Measurements from ENCODE around the gene ARHGEF2. TPM values are rescaled to one million over a fixed set of nuclear protein-coding genes. Genes with fewer than 3 reads are reported as not detected.

The ARHGEF2 gene
- total and polyA plus RNA-seq, 9 of the 15 experiments (the other 6 are each of a cell fraction or from before 2014, with no cell fraction given) = 7.1 to 162 (median 62.2) TPM

DNA sequence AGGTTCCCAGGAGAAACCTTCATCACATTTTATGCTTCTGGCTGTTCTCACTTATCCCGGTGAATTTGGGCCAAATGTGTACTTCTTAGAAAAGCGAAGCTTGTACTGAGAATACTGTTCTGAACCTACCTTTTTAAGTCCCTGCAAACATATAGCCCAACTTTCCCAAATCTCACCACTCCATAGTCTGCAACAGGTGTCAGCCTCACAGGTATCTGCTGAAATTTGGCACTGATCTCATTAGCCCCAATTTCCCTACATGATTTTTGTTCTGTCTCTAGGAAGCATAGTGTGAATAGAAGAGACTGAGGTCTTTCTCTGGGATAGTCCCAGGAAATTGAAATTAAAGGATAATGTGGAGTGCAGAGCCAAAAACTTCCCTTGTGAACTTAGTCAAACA, 78.7 kb downstream of the ARHGEF2 start:
- ATAC-seq = no peak
- Histone ChIP-seq H3K27ac (ENCODE audit: extremely low read depth, low read depth, low read length) (no peak overlapping the region), H3K27me3 (ENCODE audit: control insufficient read depth in 2 of 2, insufficient read depth in 2 of 2, low read length in 2 of 2) (no peaks in the 10 kb centered on the region), H3K4me3 (no peak overlapping the region), H3K4me1 (replicated peaks in 1 of 2; ENCODE audit: control insufficient read depth in 2 of 2, insufficient read depth in 2 of 2, low read length in 2 of 2) (peaks cover 3 to 13% of the 10 kb centered on the region in 2 experiments; a peak in 3 of 5 replicates), H3K9me1 (ENCODE audit: control insufficient read depth, insufficient read depth, low read length) (no peaks in the 10 kb centered on the region), H2AFZ (ENCODE audit: low read depth, low read length) (no peak overlapping the region), H3K4me2 (ENCODE audit: insufficient read depth, low read length) (no peak overlapping the region), H3K79me2 (ENCODE audit: control insufficient read depth, insufficient read depth, low read length) (no peaks in the 10 kb centered on the region), H4K20me1 (replicated peaks; ENCODE audit: control insufficient read depth, insufficient read depth, low read length) (no peaks in the 10 kb centered on the region), H3K9me3 (replicated peaks; ENCODE audit: control insufficient read depth, insufficient read depth, low read depth, low read length) (no peaks in the 10 kb centered on the region), H3K9ac (ENCODE audit: insufficient read depth in 1 of 2, low read depth in 2 of 2, low read length in 2 of 2) (no peak overlapping the region), H3K36me3 (ENCODE audit: control insufficient read depth, insufficient read depth, low read length) (peaks cover 70% of the 10 kb centered on the region)
- WGBS (ENCODE audit: insufficient coverage, low coverage, missing lambda C conversion rate) = 83% methylated on average over 2 of the region's 2 CpGs
- BruUV-seq (replicated peaks) = no TSS peak
- no peak for DNase-seq (ENCODE audit: extremely low read depth in 1 of 4, low spot score in 3 of 4)
- intact Hi-C loops (cut with micrococcal nuclease) = no loop called here
- in situ Hi-C loops (cut with MboI) = no loop called here
- no peak for FAIRE-seq
- POLR2A ChIA-PET = interaction anchor here (1.2 to 2.0 kb wide), 3 partner anchors 10 to 57 kb away, joined by 3 to 5 read pairs (median 5); no protein-coding TSS in a partner anchor
- CTCF ChIA-PET (ENCODE audit: low intra/inter-chr PET ratio) = no interaction called here
- TF ChIP-seq ILK (tag; IDR thresholded peaks at IDR 0.05; ENCODE audit: borderline replicate concordance, low read depth) (no peak), ESRRA (IDR thresholded peaks at IDR 0.05; ENCODE audit: borderline replicate concordance, low read depth) (no peak), RBFOX2 (IDR thresholded peaks at IDR 0.05; ENCODE audit: low read depth, low read length) (0 out of 2 replicates have a peak, but pooled peaks have one; percentile 18), HMG20B (CRISPR knock-in tag; IDR thresholded peaks at IDR 0.05) (no peak)

DNA sequence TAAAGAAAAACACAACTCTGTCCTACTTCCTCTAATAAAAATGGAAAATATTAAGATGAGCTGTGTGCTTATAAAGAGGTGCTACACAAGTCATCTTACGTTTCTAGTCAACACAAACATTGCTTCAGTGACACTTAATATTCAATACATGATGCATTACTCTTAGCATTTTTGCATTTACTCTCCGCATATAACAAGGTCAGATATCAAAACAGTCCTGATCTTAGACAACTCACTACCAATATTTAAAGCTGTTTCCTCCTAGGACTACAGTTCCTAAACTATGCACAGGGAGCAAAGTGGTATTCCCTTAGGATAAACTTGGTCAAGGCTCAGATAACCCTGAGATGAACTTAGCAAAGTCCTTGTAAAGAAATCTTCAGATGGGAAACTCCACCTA, 79.5 kb downstream of the ARHGEF2 start:
- intact Hi-C loops (cut with micrococcal nuclease) = no loop called here
- Histone ChIP-seq H3K4me3 (no peak overlapping the region), H3K27me3 (ENCODE audit: control insufficient read depth in 2 of 2, insufficient read depth in 2 of 2, low read length in 2 of 2) (no peaks in the 10 kb centered on the region), H3K4me2 (ENCODE audit: insufficient read depth, low read length) (no peak overlapping the region), H3K4me1 (replicated peaks in 1 of 2; ENCODE audit: control insufficient read depth in 2 of 2, insufficient read depth in 2 of 2, low read length in 2 of 2) (peaks cover 3 to 14% of the 10 kb centered on the region in 2 experiments; a peak in 3 of 5 replicates), H3K9me3 (replicated peaks; ENCODE audit: control insufficient read depth, insufficient read depth, low read depth, low read length) (no peaks in the 10 kb centered on the region), H3K27ac (ENCODE audit: extremely low read depth, low read depth, low read length) (no peak overlapping the region), H3K79me2 (ENCODE audit: control insufficient read depth, insufficient read depth, low read length) (no peaks in the 10 kb centered on the region), H3K9me1 (ENCODE audit: control insufficient read depth, insufficient read depth, low read length) (no peaks in the 10 kb centered on the region), H3K9ac (ENCODE audit: insufficient read depth in 1 of 2, low read depth in 2 of 2, low read length in 2 of 2) (no peak overlapping the region), H3K36me3 (ENCODE audit: control insufficient read depth, insufficient read depth, low read length) (peaks cover 62% of the 10 kb centered on the region), H2AFZ (ENCODE audit: low read depth, low read length) (no peak overlapping the region), H4K20me1 (replicated peaks; ENCODE audit: control insufficient read depth, insufficient read depth, low read length) (no peaks in the 10 kb centered on the region)
- POLR2A ChIA-PET = interaction anchor here (1.2 to 2.0 kb wide), 3 partner anchors 11 to 56 kb away, joined by 3 to 5 read pairs (median 5); no protein-coding TSS in a partner anchor
- in situ Hi-C loops (cut with MboI) = no loop called here
- no TSS peak for BruUV-seq (replicated peaks)
- 97% methylated on average over 2 of the region's 2 CpGs for WGBS (ENCODE audit: insufficient coverage, low coverage, missing lambda C conversion rate)
- no peak for ATAC-seq
- no peak for TF ChIP-seq POLR3A (IDR thresholded peaks at IDR 0.05; ENCODE audit: borderline replicate concordance, extremely low read depth, insufficient read depth, insufficient read length)
- TF ChIP-seq MTA1 (IDR thresholded peaks at IDR 0.05; ENCODE audit: borderline replicate concordance) = no peak
- TF ChIP-seq, protein P1, sequence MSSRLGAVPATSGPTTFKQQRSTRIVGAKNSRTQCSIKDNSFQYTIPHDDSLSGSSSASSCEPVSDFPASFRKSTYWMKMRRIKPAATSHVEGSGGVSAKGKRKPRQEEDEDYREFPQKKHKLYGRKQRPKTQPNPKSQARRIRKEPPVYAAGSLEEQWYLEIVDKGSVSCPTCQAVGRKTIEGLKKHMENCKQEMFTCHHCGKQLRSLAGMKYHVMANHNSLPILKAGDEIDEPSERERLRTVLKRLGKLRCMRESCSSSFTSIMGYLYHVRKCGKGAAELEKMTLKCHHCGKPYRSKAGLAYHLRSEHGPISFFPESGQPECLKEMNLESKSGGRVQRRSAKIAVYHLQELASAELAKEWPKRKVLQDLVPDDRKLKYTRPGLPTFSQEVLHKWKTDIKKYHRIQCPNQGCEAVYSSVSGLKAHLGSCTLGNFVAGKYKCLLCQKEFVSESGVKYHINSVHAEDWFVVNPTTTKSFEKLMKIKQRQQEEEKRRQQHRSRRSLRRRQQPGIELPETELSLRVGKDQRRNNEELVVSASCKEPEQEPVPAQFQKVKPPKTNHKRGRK (tag; IDR thresholded peaks at IDR 0.05) = no peak
- TF ChIP-seq POLR2AphosphoS2 (IDR thresholded peaks at IDR 0.05; ENCODE audit: low read length) = no peak
- TF ChIP-seq HSF4 (CRISPR knock-in tag; IDR thresholded peaks at IDR 0.05; ENCODE audit: borderline replicate concordance) = no peak
- TF ChIP-seq ZNF140 (CRISPR knock-in tag; IDR thresholded peaks at IDR 0.05) = no peak
- no peak for TF ChIP-seq ZNF57 (CRISPR knock-in tag; IDR thresholded peaks at IDR 0.05)
- TF ChIP-seq ZNF589 (CRISPR knock-in tag; IDR thresholded peaks at IDR 0.05; ENCODE audit: low read depth) = no peak
- TF ChIP-seq ZNF121 (CRISPR knock-in tag; conservative IDR thresholded peaks at IDR 0.05) = no peak
- no peak for FAIRE-seq
- CTCF ChIA-PET (ENCODE audit: low intra/inter-chr PET ratio) = no interaction called here
- DNase-seq (ENCODE audit: extremely low read depth in 1 of 4, low spot score in 3 of 4) = no peak

Measured in K562 (cell line).